ENCODE measurements around the gene UAP1L1.
A peak's percentile ranks its signal among the peaks of the same experiment; 100 is the strongest.

UAP1L1 gene

GRCh38 chr9:137042751-137043727 lies 34.3 kb upstream of the UAP1L1 start:
- no peak for DNase-seq

GRCh38 chr9:137044037-137044436 lies 33.3 kb upstream of the UAP1L1 start:
- no peak for DNase-seq

GRCh38 chr9:137044502-137045177 lies 32.7 kb upstream of the UAP1L1 start:
- peak; percentile 76 to 84 for DNase-seq

GRCh38 chr9:137045294-137046087 lies 31.8 kb upstream of the UAP1L1 start:
- peak; percentile 34 to 52 for DNase-seq

- DNase-seq, result peak; percentile 85 to 90
These were observed 31.1 kb upstream of the UAP1L1 start, which contains the start of gene NPDC1 for GRCh38 chr9:137046088-137046787. Gene NPDC1 (minus strand): TSS chr9:137046177. CDS start chr9:137045989, 188 bp downstream.

- DNase-seq, result no peak
These were observed 28.4 kb upstream of the UAP1L1 start for GRCh38 chr9:137048655-137049543.

GRCh38 chr9:137049544-137050449 lies 27.5 kb upstream of the UAP1L1 start:
- DNase-seq, result peak; percentile 38 to 56

GRCh38 chr9:137050570-137050969 lies 26.7 kb upstream of the UAP1L1 start:
- no peak for DNase-seq

GRCh38 chr9:137051145-137051724 lies 26.1 kb upstream of the UAP1L1 start:
- no peak for DNase-seq

- DNase-seq, result no peak
These were observed 25.0 kb upstream of the UAP1L1 start for GRCh38 chr9:137052293-137052692.

- DNase-seq, result no peak
These were observed 24.0 kb upstream of the UAP1L1 start for GRCh38 chr9:137052998-137053943.

- peak; percentile 65 to 69 for DNase-seq
These were observed 23.1 kb upstream of the UAP1L1 start, which contains the start of gene ENTPD2 for GRCh38 chr9:137053944-137054931. Gene ENTPD2 (minus strand): TSS chr9:137054061. CDS start chr9:137053997, 64 bp downstream.

- DNase-seq, result no peak
These were observed 22.4 kb upstream of the UAP1L1 start for GRCh38 chr9:137054932-137055384.

GRCh38 chr9:137055385-137056364 lies 21.6 kb upstream of the UAP1L1 start:
- DNase-seq, result peak; percentile 75 to 86

- DNase-seq, result peak in 1 of 2 experiments; percentile 37
These were observed 20.4 kb upstream of the UAP1L1 start for GRCh38 chr9:137056739-137057415.

Measured in NCI-H2081 (cell line).